MM.1S (cell line): ENCODE data around the gene SYNE3.

ENCODE experiments used
- DNase-seq: peaks from one replicate; pipeline ENCODE4 v3.0.0-alpha.2; 2015
- H2AFZ ChIP-seq: fragments of 300-600 bp; sonication (generic); 2 replicates; pipeline ENCODE4 v1.6.0; 2016; ENCODE audit warnings: antibody characterized with exemption, low read length
- H3F3A ChIP-seq: fragments of 300-600 bp; sonication (generic); 2 replicates; pipeline ENCODE4 v1.6.1; 2016; ENCODE audit warnings: mild to moderate bottlenecking, antibody characterized with exemption, low read length, moderate library complexity, mixed read lengths; ENCODE audit not compliant: insufficient read depth
- H3K27ac ChIP-seq: fragments of 300-600 bp; sonication (generic); 2 replicates; pipeline ENCODE4 v1.5.1; 2016; ENCODE audit warnings: mild to moderate bottlenecking, low read length
- H3K27me3 ChIP-seq: fragments of 300-600 bp; sonication (generic); replicated peaks from 2 replicates; pipeline ENCODE4 v1.6.0; 2016; ENCODE audit warnings: low read length; ENCODE audit not compliant: insufficient read depth
- H3K36me3 ChIP-seq: fragments of 300-600 bp; sonication (generic); replicated peaks from 2 replicates; pipeline ENCODE4 v1.6.1; 2016; ENCODE audit warnings: mild to moderate bottlenecking, low read length, mixed read lengths; ENCODE audit not compliant: insufficient read depth
- H3K4me1 ChIP-seq: fragments of 300-600 bp; sonication (generic); 2 replicates; pipeline ENCODE4 v1.6.1; 2016; ENCODE audit warnings: low read length, mixed read lengths
- H3K4me2 ChIP-seq: fragments of 300-600 bp; sonication (generic); 2 replicates; pipeline ENCODE4 v1.6.0; 2016; ENCODE audit warnings: low read depth, low read length
- H3K4me3 ChIP-seq: fragments of 300-600 bp; sonication (generic); 2 replicates; pipeline ENCODE4 v1.5.1; 2016; ENCODE audit warnings: low read length, mixed read lengths
- H3K79me2 ChIP-seq: fragments of 300-600 bp; sonication (generic); 2 replicates; pipeline ENCODE4 v1.6.1; 2016; ENCODE audit warnings: mixed run types, low read length, mixed read lengths
- H3K9ac ChIP-seq: fragments of 300-600 bp; sonication (generic); 2 replicates; pipeline ENCODE4 v1.6.1; 2016; ENCODE audit warnings: low read length, mixed read lengths
- H3K9me2 ChIP-seq: fragments of 300-600 bp; sonication (generic); replicated peaks from 2 replicates; pipeline ENCODE4 v1.6.1; 2016; ENCODE audit warnings: mild to moderate bottlenecking, low read length, mixed read lengths; ENCODE audit not compliant: insufficient read depth
- H3K9me3 ChIP-seq: fragments of 300-600 bp; sonication (generic); replicated peaks from 2 replicates; pipeline ENCODE4 v1.6.1; 2016; ENCODE audit warnings: mild to moderate bottlenecking, low read length, mixed read lengths; ENCODE audit not compliant: insufficient read depth
- H4K20me1 ChIP-seq: fragments of 300-600 bp; sonication (generic); 2 replicates; pipeline ENCODE4 v1.6.1; 2016; ENCODE audit warnings: mild to moderate bottlenecking, low read length, moderate library complexity, mixed read lengths; ENCODE audit not compliant: insufficient read depth
- CTCF ChIP-seq: fragments of 300-600 bp; sonication (generic); IDR thresholded peaks from 2 replicates; pipeline ENCODE4 v1.5.1; 2016; ENCODE audit warnings: antibody characterized with exemption, low read length, mixed read lengths
- EZH2 ChIP-seq: fragments of 300-600 bp; sonication (generic); optimal IDR thresholded peaks from 2 replicates; pipeline ENCODE3; 2017; ENCODE audit warnings: low read depth, mild to moderate bottlenecking, antibody characterized with exemption, low read length, mixed read lengths
- EZH2phosphoT487 ChIP-seq: fragments of 300-600 bp; sonication (generic); IDR thresholded peaks from 2 replicates; pipeline ENCODE4 v1.6.1; 2018; ENCODE audit warnings: antibody characterized with exemption, low read length

The SYNE3 gene

GRCh38 chr14:95475540-95476240 is 40.8 kb downstream of the SYNE3 start:
- DNase-seq: no peak
- Histone ChIP-seq H4K20me1 (no peaks in the 10 kb centered on the region), H3K27ac (no peak overlapping the region), H3K36me3 (no peaks in the 10 kb centered on the region), H3K4me3 (no peak overlapping the region), H3K4me1 (peaks cover 12% of the 10 kb centered on the region; the same call in 1 of the 2 replicates), H3F3A (no peaks in the 10 kb centered on the region), H2AFZ (no peak overlapping the region), H3K9me2 (no peaks in the 10 kb centered on the region), H3K9me3 (no peaks in the 10 kb centered on the region), H3K4me2 (no peak overlapping the region), H3K27me3 (no peaks in the 10 kb centered on the region), H3K79me2 (peaks cover 97% of the 10 kb centered on the region), H3K9ac (no peak overlapping the region)
- TF ChIP-seq EZH2phosphoT487 (no peak), CTCF (no peak), EZH2 (no peak)

GRCh38 chr14:95474941-95475340 is 41.5 kb downstream of the SYNE3 start:
- Histone ChIP-seq H3K4me2 (no peak overlapping the region), H3K27me3 (no peaks in the 10 kb centered on the region), H3K4me3 (no peak overlapping the region), H3K27ac (no peak overlapping the region), H3K9me3 (no peaks in the 10 kb centered on the region), H3F3A (no peaks in the 10 kb centered on the region), H3K9me2 (no peaks in the 10 kb centered on the region), H3K9ac (no peak overlapping the region), H3K79me2 (peaks cover 92% of the 10 kb centered on the region), H2AFZ (no peak overlapping the region), H3K4me1 (peaks cover 6% of the 10 kb centered on the region; the same call in 1 of the 2 replicates), H3K36me3 (no peaks in the 10 kb centered on the region), H4K20me1 (no peaks in the 10 kb centered on the region)
- TF ChIP-seq EZH2 (no peak), EZH2phosphoT487 (no peak), CTCF (no peak)
- DNase-seq: no peak

GRCh38 chr14:95474486-95474885 is 42.0 kb downstream of the SYNE3 start:
- DNase-seq: no peak
- H4K20me1 ChIP-seq: no peaks in the 10 kb centered on the region
- no peak overlapping the region for H3K4me3 ChIP-seq
- H3F3A ChIP-seq: no peaks in the 10 kb centered on the region
- H3K4me1 ChIP-seq: 0 out of 2 replicates have a peak, but pooled peaks cover 5% of the 10 kb centered on the region
- no peaks in the 10 kb centered on the region for H3K36me3 ChIP-seq
- no peak overlapping the region for H3K4me2 ChIP-seq
- H2AFZ ChIP-seq: no peak overlapping the region
- no peak overlapping the region for H3K9ac ChIP-seq
- peaks cover 91% of the 10 kb centered on the region for H3K79me2 ChIP-seq
- H3K9me2 ChIP-seq: no peaks in the 10 kb centered on the region
- H3K9me3 ChIP-seq: no peaks in the 10 kb centered on the region
- no peak for TF ChIP-seq CTCF
- TF ChIP-seq EZH2phosphoT487: no peak
- no peak for TF ChIP-seq EZH2
- H3K27me3 ChIP-seq: no peaks in the 10 kb centered on the region
- no peak overlapping the region for H3K27ac ChIP-seq
